HCT116 (cell line): ENCODE measurements around the gene OR1S2. TPM values are rescaled to one million over a fixed set of nuclear protein-coding genes. Genes with fewer than 3 reads are reported as not detected.

Experiments used
- ATAC-seq: fragments of 200-7000 bp; cut with Tn5 transposase; 2 replicates; pipeline ENCODE4 v1.9.1; 2020; ENCODE audit warnings: mild to moderate bottlenecking, moderate library complexity
- BruUV-seq: library from RNA; stranded (reverse); fragments of 400-500 nt; replicated peaks from 2 replicates; lab custom pipeline; 2021; lab: Mats Ljungman, UMichigan
- CTCF ChIA-PET: fragments of 300-600 bp; sonication (Branson Sonifier 250); formaldehyde crosslinking; loops from one replicate; lab custom pipeline; 2021; ENCODE audit warnings: antibody characterized with exemption; lab: Charles Lee
- POLR2A ChIA-PET: fragments of 300-600, 350-600 bp; sonication (Branson Sonifier 250); formaldehyde crosslinking; loops from one replicate; lab custom pipeline; 2021; ENCODE audit warnings: antibody characterized with exemption; lab: Charles Lee
- RAD21 ChIA-PET, 2 experiments: fragments of 300-600 bp; sonication (Branson Sonifier 250); formaldehyde crosslinking; loops; one replicate each; lab custom pipeline; 2023; ENCODE audit warnings: low total read pairs in 2 of 2; ENCODE audit not compliant: uncharacterized antibody in 2 of 2, unreplicated experiment in 2 of 2, low non-redundant PET in 1 of 2; lab: Charles Lee
- DNase-seq: peaks from one replicate; pipeline ENCODE4 v3.0.0-alpha.2; 2010; ENCODE audit warnings: low read depth, low spot score
- H2AFZ ChIP-seq: fragments of 200-600 bp; shearing (Covaris generic), sonication (generic); 2 replicates; pipeline ENCODE4 v1.6.1; 2017; ENCODE audit warnings: low read depth, mixed run types, mixed read lengths, antibody characterized with exemption, low read length; ENCODE audit not compliant: poor library complexity, severe bottlenecking
- H3K27ac ChIP-seq: 2 replicates; pipeline ENCODE4 v1.5.1; 2012; ENCODE audit warnings: low read depth, low read length
- H3K27me3 ChIP-seq: fragments of 200-600 bp; sonication (generic); 2 replicates; pipeline ENCODE4 v1.6.1; 2016; ENCODE audit warnings: mixed run types, low read length, mixed read lengths; ENCODE audit not compliant: insufficient read depth
- H3K36me3 ChIP-seq, 2 experiments: fragments of 200-500 bp in 1 of 2; fragments of 200-600 bp in 1 of 2; sonication (Bioruptor generic) in 1 of 2; sonication (generic) in 1 of 2; 2 replicates each; pipeline versions ENCODE4 v1.5.1 to v1.6.1; 2014 to 2016; ENCODE audit warnings: low read length in 2 of 2, inconsistent platforms in 1 of 2, mixed read lengths in 1 of 2, mixed run types in 1 of 2; ENCODE audit not compliant: insufficient read depth in 2 of 2, control insufficient read depth in 1 of 2
- H3K4me1 ChIP-seq, 2 experiments: fragments of 200-600 bp in 1 of 2; sonication (generic) in 1 of 2; 2 replicates each; pipeline versions ENCODE4 v1.5.1 to v1.6.1; 2012 to 2017; ENCODE audit warnings: low read length in 2 of 2, inconsistent platforms in 1 of 2, mild to moderate bottlenecking in 1 of 2, mixed read lengths in 1 of 2, mixed run types in 1 of 2, moderate library complexity in 1 of 2; ENCODE audit not compliant: insufficient read depth in 2 of 2, control insufficient read depth in 1 of 2
- H3K4me2 ChIP-seq: fragments of 200-600 bp; sonication (generic); 2 replicates; pipeline ENCODE4 v1.6.1; 2017; ENCODE audit warnings: mixed run types, low read length, mixed read lengths
- H3K4me3 ChIP-seq, 2 experiments: fragments of 200-600 bp in 1 of 2; sonication (generic) in 1 of 2; replicated peaks in 1 of 2; 2 replicates each; pipeline ENCODE4 v1.5.1; 2011 to 2016; ENCODE audit warnings: low read length in 2 of 2, control low read depth in 1 of 2, low read depth in 1 of 2, mild to moderate bottlenecking in 1 of 2, mixed read lengths in 1 of 2, mixed run types in 1 of 2
- H3K79me2 ChIP-seq: fragments of 200-600 bp; sonication (generic); 2 replicates; pipeline ENCODE4 v1.6.1; 2017; ENCODE audit warnings: mild to moderate bottlenecking, mixed run types, low read length, moderate library complexity, mixed read lengths; ENCODE audit not compliant: insufficient read depth
- H3K9ac ChIP-seq: fragments of 200-600 bp; sonication (generic); 2 replicates; pipeline ENCODE4 v1.6.1; 2016; ENCODE audit warnings: low read length, mixed read lengths
- H3K9me2 ChIP-seq: fragments of 200-600 bp; sonication (generic), shearing (Covaris generic); 2 replicates; pipeline ENCODE4 v1.6.1; 2017; ENCODE audit warnings: mixed run types, mild to moderate bottlenecking, moderate library complexity; ENCODE audit not compliant: insufficient read depth
- H3K9me3 ChIP-seq, 2 experiments: fragments of 200-500 bp in 1 of 2; fragments of 200-600 bp in 1 of 2; sonication (Bioruptor generic) in 1 of 2; sonication (generic) in 1 of 2; 2 replicates each; pipeline ENCODE4 v1.6.1; 2014 to 2017; ENCODE audit warnings: low read length in 2 of 2, mixed read lengths in 2 of 2, inconsistent platforms in 1 of 2, low read depth in 1 of 2, mild to moderate bottlenecking in 1 of 2, mixed run types in 1 of 2, moderate library complexity in 1 of 2; ENCODE audit not compliant: control insufficient read depth in 1 of 2, insufficient read depth in 1 of 2
- H4K20me1 ChIP-seq: fragments of 200-600 bp; sonication (generic), shearing (Covaris generic); 2 replicates; pipeline ENCODE4 v1.6.1; 2017; ENCODE audit warnings: mixed run types, mild to moderate bottlenecking, moderate library complexity; ENCODE audit not compliant: insufficient read depth
- CBX3 ChIP-seq: IDR thresholded peaks from 2 replicates; pipeline ENCODE4 v1.6.1; 2012; ENCODE audit warnings: low read depth
- CEBPB ChIP-seq: IDR thresholded peaks from 2 replicates; pipeline ENCODE4 v1.6.1; 2012; ENCODE audit warnings: low read depth
- ELF1 ChIP-seq: IDR thresholded peaks from 2 replicates; pipeline ENCODE4 v1.6.1; 2012; ENCODE audit warnings: low read depth, borderline replicate concordance
- EZH2phosphoT487 ChIP-seq: fragments of 200-600 bp; IDR thresholded peaks from 2 replicates; pipeline ENCODE4 v1.6.1; 2018; ENCODE audit warnings: antibody characterized with exemption, borderline replicate concordance
- FOSL1 ChIP-seq: IDR thresholded peaks from 2 replicates; pipeline ENCODE4 v1.6.1; 2012; ENCODE audit warnings: low read depth
- JUND ChIP-seq: IDR thresholded peaks from 2 replicates; pipeline ENCODE4 v1.6.1; 2012
- RAD21 ChIP-seq: IDR thresholded peaks from 2 replicates; pipeline ENCODE4 v1.6.1; 2012; ENCODE audit warnings: low read depth, mild to moderate bottlenecking
- REST ChIP-seq: IDR thresholded peaks from 2 replicates; pipeline ENCODE4 v1.6.1; 2012; ENCODE audit warnings: low read depth
- SIN3A ChIP-seq: IDR thresholded peaks from 2 replicates; pipeline ENCODE4 v1.6.1; 2012; ENCODE audit warnings: low read depth
- SRF ChIP-seq: IDR thresholded peaks from 2 replicates; pipeline ENCODE4 v1.6.1; 2012; ENCODE audit warnings: low read depth
- TCF7L2 ChIP-seq: IDR thresholded peaks from 2 replicates; pipeline ENCODE4 v1.7.0; 2011; ENCODE audit warnings: borderline replicate concordance, inconsistent platforms; ENCODE audit not compliant: insufficient read depth, insufficient read length; ENCODE audit errors: extremely low read depth
- YY1 ChIP-seq: IDR thresholded peaks from 2 replicates; pipeline ENCODE4 v1.6.1; 2011; ENCODE audit warnings: low read length, low read depth, moderate library complexity, mild to moderate bottlenecking; ENCODE audit not compliant: insufficient replicate concordance; ENCODE audit errors: extremely low read depth
- ZFX ChIP-seq: fragments of 450-650 bp; IDR thresholded peaks from 2 replicates; pipeline ENCODE4 v1.6.1; 2017
- ZNF274 ChIP-seq: fragments of 200-500 bp; sonication (Bioruptor generic); IDR thresholded peaks from 2 replicates; pipeline ENCODE4 v1.6.1; 2014; ENCODE audit warnings: mild to moderate bottlenecking, low read depth, low read length, inconsistent platforms
- intact Hi-C: fragments of 100-400 bp; cut with micrococcal nuclease; formaldehyde crosslinking; loops from 2 replicates; pipeline ENCODE4 v1.10.0; 2022
- total RNA-seq: library from RNA; stranded (reverse); gene quantifications from one replicate; pipeline ENCODE4 v1.2.1, GENCODE V29; 2021; ENCODE audit not compliant: unreplicated experiment
- TF ChIP-seq, protein P1 (sequence below): IDR thresholded peaks from 2 replicates; pipeline ENCODE4 v1.6.1; 2011; ENCODE audit warnings: mild to moderate bottlenecking, low read length, moderate library complexity; ENCODE audit not compliant: insufficient replicate concordance; ENCODE audit errors: extremely low read depth

Gene OR1S2
- total RNA-seq, 1 experiment from 2014 or later, result not detected

DNA sequence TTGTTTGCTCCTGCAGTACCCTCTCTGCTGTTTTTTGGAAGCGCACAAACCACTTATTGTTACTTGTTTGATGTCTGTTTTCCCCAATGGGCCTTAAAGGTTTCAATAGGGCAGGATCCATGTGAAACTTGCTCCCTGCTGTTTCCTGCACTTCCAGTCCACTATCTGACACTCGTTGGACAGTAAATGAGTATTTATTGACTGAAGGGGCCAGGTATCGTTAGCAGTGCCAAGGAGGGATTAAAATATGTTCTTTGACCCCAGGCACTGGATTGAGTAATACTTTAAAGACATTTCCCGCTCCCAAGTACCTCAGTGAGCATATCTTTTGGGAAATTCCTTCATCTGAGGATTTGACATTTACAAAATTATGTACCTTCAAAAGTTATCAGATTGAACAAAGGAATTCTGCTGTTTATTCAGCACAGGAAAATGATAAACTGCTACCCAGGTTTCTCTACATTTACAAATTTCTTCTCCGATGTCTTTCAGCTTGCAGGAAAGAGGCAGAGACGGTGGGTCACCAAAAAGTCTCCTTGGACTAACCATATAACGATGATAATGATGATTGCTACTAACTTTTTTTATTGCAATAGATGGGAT lies 38.3 kb downstream of the OR1S2 start:
- DNase-seq, result no peak
- BruUV-seq, result no TSS peak
- Histone ChIP-seq H3K9ac (no peak overlapping the region), H3K4me1 (no peaks in the 10 kb centered on the region), H3K27ac (no peak overlapping the region), H3K9me3 (no peaks in the 10 kb centered on the region), H3K36me3 (no peaks in the 10 kb centered on the region), H2AFZ (no peak overlapping the region), H4K20me1 (no peaks in the 10 kb centered on the region), H3K79me2 (no peaks in the 10 kb centered on the region), H3K9me2 (no peaks in the 10 kb centered on the region), H3K4me3 (no peak overlapping the region), H3K4me2 (no peak overlapping the region), H3K27me3 (peaks cover 5% of the 10 kb centered on the region; the same call in 1 of the 2 replicates)
- ChIA-PET RAD21 (no interaction called here), POLR2A (no interaction called here), CTCF (no interaction called here)
- no peak for ATAC-seq
- TF ChIP-seq SIN3A, result no peak
- TF ChIP-seq, protein P1, sequence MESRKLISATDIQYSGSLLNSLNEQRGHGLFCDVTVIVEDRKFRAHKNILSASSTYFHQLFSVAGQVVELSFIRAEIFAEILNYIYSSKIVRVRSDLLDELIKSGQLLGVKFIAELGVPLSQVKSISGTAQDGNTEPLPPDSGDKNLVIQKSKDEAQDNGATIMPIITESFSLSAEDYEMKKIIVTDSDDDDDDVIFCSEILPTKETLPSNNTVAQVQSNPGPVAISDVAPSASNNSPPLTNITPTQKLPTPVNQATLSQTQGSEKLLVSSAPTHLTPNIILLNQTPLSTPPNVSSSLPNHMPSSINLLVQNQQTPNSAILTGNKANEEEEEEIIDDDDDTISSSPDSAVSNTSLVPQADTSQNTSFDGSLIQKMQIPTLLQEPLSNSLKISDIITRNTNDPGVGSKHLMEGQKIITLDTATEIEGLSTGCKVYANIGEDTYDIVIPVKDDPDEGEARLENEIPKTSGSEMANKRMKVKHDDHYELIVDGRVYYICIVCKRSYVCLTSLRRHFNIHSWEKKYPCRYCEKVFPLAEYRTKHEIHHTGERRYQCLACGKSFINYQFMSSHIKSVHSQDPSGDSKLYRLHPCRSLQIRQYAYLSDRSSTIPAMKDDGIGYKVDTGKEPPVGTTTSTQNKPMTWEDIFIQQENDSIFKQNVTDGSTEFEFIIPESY, result no peak
- no peak for TF ChIP-seq FOSL1
- TF ChIP-seq ZFX, result no peak
- TF ChIP-seq ZNF274, result no peak
- TF ChIP-seq CBX3, result no peak
- no peak for TF ChIP-seq TCF7L2
- no peak for TF ChIP-seq CEBPB
- no peak for TF ChIP-seq JUND
- TF ChIP-seq YY1, result no peak
- TF ChIP-seq SRF, result no peak
- TF ChIP-seq ELF1, result no peak
- no peak for TF ChIP-seq REST
- TF ChIP-seq RAD21, result no peak
- TF ChIP-seq EZH2phosphoT487, result no peak
- intact Hi-C loops, result no loop called here
